ENCODE measurements around the gene C1orf167. TPM values are rescaled to one million over a fixed set of nuclear protein-coding genes. Genes with fewer than 3 reads are reported as not detected.

Gene C1orf167
- total and polyA plus RNA-seq, 2 of the 13 experiments (the other 11 are each of a cell fraction or from before 2014, with no cell fraction given) = not detected

DNA sequence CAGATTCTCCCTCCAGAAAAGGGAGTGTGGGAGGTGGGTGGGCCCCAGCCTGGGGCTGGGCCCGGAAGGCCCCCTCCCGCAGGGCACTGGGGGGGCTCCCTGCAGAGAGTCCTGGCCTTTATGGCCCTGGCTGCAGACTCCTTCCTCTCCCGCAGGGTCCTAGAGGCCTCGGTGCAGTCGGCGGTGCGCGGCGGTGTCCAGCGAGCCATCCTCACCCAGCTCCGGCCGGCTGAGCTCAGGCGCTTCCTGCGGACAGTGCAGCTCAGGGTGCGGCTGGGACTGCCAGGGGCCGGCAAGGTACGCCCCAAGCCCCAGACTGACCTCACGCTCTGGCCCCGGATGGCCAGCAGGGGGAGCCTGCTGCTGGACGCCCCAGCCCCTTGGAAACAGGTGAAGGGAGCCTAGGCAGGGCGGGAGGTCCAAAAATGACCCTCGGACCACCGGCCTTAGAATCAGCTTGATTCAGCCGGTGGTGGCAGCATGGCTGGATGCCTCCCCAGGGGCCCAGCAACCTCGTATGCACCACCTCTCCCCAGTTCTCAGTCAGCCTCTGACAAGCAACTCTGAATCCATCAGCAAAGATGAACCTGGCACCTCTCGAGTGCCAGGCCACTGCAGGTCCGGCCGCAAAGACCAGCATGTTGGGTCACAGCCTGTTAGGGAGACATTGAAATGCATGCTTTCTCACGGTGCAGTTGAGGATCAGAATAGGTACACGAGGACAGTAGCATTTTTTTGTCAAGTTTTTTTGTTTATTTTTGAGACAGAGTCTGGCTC, 23.2 kb downstream of the C1orf167 start (continued):
- TF ChIP-seq, protein P1, sequence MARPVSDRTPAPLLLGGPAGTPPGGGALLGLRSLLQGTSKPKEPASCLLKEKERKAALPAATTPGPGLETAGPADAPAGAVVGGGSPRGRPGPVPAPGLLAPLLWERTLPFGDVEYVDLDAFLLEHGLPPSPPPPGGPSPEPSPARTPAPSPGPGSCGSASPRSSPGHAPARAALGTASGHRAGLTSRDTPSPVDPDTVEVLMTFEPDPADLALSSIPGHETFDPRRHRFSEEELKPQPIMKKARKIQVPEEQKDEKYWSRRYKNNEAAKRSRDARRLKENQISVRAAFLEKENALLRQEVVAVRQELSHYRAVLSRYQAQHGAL (CRISPR knock-in tag; IDR thresholded peaks at IDR 0.05; ENCODE audit: not compliant biosample characterization) = no peak
- 0 out of 2 replicates have a peak, but pooled peaks have one; percentile 53 for TF ChIP-seq REPIN1 (CRISPR knock-in tag; IDR thresholded peaks at IDR 0.05; ENCODE audit: borderline replicate concordance, low read depth)
- no peak for TF ChIP-seq WIZ (CRISPR knock-in tag; IDR thresholded peaks at IDR 0.05)
- 0 out of 2 replicates have a peak, but pooled peaks have one; percentile 29 for TF ChIP-seq TAF1 (CRISPR knock-in tag; IDR thresholded peaks at IDR 0.05)
- no peak for TF ChIP-seq GPN1 (CRISPR knock-in tag; IDR thresholded peaks at IDR 0.05; ENCODE audit: borderline replicate concordance)
- no peak for TF ChIP-seq ZNF335 (CRISPR knock-in tag; IDR thresholded peaks at IDR 0.05)
- TF ChIP-seq FOXO1 (CRISPR knock-in tag; IDR thresholded peaks at IDR 0.05) = no peak
- TF ChIP-seq, protein P2, sequence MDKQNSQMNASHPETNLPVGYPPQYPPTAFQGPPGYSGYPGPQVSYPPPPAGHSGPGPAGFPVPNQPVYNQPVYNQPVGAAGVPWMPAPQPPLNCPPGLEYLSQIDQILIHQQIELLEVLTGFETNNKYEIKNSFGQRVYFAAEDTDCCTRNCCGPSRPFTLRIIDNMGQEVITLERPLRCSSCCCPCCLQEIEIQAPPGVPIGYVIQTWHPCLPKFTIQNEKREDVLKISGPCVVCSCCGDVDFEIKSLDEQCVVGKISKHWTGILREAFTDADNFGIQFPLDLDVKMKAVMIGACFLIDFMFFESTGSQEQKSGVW (CRISPR knock-in tag; IDR thresholded peaks at IDR 0.05; ENCODE audit: borderline replicate concordance) = no peak
- TF ChIP-seq, protein P3, sequence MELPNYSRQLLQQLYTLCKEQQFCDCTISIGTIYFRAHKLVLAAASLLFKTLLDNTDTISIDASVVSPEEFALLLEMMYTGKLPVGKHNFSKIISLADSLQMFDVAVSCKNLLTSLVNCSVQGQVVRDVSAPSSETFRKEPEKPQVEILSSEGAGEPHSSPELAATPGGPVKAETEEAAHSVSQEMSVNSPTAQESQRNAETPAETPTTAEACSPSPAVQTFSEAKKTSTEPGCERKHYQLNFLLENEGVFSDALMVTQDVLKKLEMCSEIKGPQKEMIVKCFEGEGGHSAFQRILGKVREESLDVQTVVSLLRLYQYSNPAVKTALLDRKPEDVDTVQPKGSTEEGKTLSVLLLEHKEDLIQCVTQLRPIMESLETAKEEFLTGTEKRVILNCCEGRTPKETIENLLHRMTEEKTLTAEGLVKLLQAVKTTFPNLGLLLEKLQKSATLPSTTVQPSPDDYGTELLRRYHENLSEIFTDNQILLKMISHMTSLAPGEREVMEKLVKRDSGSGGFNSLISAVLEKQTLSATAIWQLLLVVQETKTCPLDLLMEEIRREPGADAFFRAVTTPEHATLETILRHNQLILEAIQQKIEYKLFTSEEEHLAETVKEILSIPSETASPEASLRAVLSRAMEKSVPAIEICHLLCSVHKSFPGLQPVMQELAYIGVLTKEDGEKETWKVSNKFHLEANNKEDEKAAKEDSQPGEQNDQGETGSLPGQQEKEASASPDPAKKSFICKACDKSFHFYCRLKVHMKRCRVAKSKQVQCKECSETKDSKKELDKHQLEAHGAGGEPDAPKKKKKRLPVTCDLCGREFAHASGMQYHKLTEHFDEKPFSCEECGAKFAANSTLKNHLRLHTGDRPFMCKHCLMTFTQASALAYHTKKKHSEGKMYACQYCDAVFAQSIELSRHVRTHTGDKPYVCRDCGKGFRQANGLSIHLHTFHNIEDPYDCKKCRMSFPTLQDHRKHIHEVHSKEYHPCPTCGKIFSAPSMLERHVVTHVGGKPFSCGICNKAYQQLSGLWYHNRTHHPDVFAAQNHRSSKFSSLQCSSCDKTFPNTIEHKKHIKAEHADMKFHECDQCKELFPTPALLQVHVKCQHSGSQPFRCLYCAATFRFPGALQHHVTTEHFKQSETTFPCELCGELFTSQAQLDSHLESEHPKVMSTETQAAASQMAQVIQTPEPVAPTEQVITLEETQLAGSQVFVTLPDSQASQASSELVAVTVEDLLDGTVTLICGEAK (IDR thresholded peaks at IDR 0.05) = no peak
- TF ChIP-seq, protein P3 (CRISPR knock-in tag; IDR thresholded peaks at IDR 0.05) = no peak
- TF ChIP-seq TARDBP (CRISPR knock-in tag; IDR thresholded peaks at IDR 0.05) = peak; percentile 58; the same call in 1 of the 2 replicates
- no peak for TF ChIP-seq ADNP (CRISPR knock-in tag; IDR thresholded peaks at IDR 0.05)
- TF ChIP-seq, protein P4, sequence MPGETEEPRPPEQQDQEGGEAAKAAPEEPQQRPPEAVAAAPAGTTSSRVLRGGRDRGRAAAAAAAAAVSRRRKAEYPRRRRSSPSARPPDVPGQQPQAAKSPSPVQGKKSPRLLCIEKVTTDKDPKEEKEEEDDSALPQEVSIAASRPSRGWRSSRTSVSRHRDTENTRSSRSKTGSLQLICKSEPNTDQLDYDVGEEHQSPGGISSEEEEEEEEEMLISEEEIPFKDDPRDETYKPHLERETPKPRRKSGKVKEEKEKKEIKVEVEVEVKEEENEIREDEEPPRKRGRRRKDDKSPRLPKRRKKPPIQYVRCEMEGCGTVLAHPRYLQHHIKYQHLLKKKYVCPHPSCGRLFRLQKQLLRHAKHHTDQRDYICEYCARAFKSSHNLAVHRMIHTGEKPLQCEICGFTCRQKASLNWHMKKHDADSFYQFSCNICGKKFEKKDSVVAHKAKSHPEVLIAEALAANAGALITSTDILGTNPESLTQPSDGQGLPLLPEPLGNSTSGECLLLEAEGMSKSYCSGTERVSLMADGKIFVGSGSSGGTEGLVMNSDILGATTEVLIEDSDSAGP (CRISPR knock-in tag; IDR thresholded peaks at IDR 0.05; ENCODE audit: borderline replicate concordance) = peak; percentile 76; the same call in 1 of the 2 replicates
- TF ChIP-seq RXRB (CRISPR knock-in tag; IDR thresholded peaks at IDR 0.05; ENCODE audit: borderline replicate concordance) = peak; percentile 39; the same call in 1 of the 2 replicates
- TF ChIP-seq HDAC1 (CRISPR knock-in tag; IDR thresholded peaks at IDR 0.05) = peak; percentile 39; the same call in 1 of the 2 replicates
- peak; percentile 44; the same call in 1 of the 2 replicates for TF ChIP-seq THAP11 (CRISPR knock-in tag; IDR thresholded peaks at IDR 0.05)

Data from HepG2 (cell line).